ENCODE results near the gene LRRC1.

The LRRC1 gene

DNA sequence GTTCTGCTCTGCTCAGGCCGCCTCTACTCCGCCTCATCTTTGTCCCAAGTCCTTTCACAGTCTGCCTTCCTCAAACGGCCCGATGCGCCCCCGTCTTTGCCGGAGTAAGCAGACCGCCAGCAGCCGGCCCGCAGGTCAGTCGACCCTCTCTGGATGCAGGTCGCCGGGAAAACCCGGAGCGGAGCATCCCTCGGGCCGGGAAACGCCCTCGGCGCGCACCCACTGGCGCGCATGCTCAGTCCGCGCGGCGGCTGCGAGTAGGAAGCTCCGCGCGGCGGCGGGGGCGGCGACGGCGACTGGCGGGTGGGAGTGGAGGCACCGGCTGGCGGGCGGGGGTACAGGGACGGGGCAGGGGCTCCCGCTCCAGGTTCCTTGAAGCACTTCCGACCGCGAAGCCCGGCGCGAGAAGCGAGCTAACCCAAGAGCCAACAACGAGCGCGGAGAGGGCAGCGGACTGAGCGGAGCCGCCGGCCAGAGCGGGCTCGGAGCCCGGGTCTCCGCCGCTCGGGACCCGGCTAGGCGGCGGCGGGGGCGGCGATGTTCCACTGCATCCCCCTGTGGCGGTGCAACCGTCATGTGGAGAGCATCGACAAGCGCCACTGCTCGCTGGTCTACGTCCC is at the start of gene LRRC1:
LRRC1 (plus strand) TSS at position 286 of the 620 bp plus-strand sequence; CDS start at position 538, 252 bp downstream.
- peak within 1 kb of the TSS; percentile 91 to 93 for H3K27ac Mint-ChIP-seq
- H3K4me3 Mint-ChIP-seq = peak within 1 kb of the TSS; percentile 87 to 96
- H3K27me3 Mint-ChIP-seq = peaks cover 45% of the 10 kb centered on the region
- H3K4me1 Mint-ChIP-seq = peaks cover 35% of the 10 kb centered on the region
- no peaks in the 10 kb centered on the region for H3K9me3 Mint-ChIP-seq
- peak; percentile 90 to 91 for DNase-seq
- peak; percentile 77 for ATAC-seq

DNA sequence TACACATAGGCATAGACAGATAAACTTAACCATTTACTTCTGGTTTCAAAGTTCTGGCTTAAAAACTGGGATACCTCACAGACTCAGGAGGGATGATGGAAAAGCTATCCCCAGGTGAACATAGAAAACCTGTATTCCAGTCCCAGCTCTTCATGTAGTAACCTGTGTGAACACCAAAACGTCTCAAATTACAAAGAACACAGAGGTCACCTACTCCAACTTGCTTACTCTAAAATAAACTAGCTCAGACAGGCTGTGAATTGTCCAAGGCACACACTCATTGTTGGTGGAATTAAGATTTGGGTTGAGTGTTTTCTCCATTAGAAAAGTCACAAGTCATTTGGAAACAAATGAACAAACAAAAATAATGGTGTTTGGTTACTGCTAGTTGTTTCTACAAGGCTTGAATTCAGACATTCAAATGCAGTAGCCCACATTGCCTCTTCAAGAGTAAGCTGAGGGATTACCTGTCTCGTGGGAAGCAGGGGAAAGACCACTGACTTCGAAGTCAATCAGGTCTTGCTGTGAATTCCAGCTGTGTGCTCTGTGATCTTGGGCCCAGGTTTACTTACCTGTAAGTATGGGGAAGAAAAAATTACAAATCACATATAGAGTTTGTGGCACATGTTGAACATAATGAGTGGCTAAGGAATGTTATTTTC is 48.2 kb upstream of the LRRC1 start:
- H3K4me1 Mint-ChIP-seq = peaks cover 5% of the 10 kb centered on the region
- H3K27ac Mint-ChIP-seq = no peak overlapping the region
- no peak for ATAC-seq
- DNase-seq = no peak
- no peaks in the 10 kb centered on the region for H3K27me3 Mint-ChIP-seq
- H3K9me3 Mint-ChIP-seq = no peaks in the 10 kb centered on the region
- no peak overlapping the region for H3K4me3 Mint-ChIP-seq

DNA sequence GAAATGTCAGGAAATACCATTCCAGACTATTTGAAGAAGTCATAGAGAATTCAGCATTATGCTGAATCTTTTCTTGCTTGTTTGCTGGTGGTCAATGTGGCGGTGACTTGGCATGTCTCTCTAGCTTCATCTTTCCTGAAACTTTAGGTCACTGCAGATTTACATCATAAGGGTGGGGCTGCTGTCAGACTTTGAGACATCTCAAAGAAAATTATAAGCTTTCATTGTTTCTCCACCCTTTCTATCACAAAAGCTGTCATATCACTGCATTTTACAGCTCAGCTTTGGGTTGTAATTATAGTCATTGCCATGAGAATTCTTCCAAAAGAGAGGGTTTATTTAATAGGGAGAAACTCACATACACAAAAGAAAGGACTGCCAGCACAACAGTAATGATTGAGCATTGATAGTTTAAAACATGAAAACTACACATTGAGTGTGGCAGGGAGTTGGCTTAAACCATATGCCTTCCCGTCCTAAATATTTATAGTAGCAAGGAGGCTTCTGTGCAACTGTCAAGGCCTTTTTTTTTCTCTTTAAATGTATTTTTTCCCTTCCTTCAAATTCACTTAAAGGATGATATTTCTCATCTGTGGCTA is 44.7 kb upstream of the LRRC1 start:
- no peak for DNase-seq
- no peak for ATAC-seq
- Mint-ChIP-seq H3K4me1 (no peaks in the 10 kb centered on the region), H3K9me3 (no peaks in the 10 kb centered on the region), H3K4me3 (no peak overlapping the region), H3K27ac (no peak overlapping the region), H3K27me3 (no peaks in the 10 kb centered on the region)

DNA sequence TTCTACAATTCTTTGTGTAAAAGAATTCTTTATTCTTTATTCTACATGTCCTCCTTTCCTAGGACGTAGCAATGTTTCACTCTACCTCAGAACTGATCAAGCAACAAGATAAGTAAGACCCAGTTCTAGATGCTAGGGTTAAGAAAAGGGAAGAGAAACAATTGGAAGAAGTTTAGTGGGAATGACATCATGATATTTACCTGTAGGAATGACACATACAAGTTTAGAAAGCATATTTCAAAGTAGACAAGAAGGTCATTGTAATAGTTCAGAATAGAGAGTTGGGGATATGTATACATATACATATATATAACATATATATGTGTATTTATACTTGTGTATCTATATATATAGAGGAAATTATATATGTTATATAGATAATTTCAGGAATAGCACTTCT is 43.4 kb upstream of the LRRC1 start:
- H3K27me3 Mint-ChIP-seq = no peaks in the 10 kb centered on the region
- no peak for DNase-seq
- no peaks in the 10 kb centered on the region for H3K9me3 Mint-ChIP-seq
- no peak overlapping the region for H3K27ac Mint-ChIP-seq
- H3K4me3 Mint-ChIP-seq = no peak overlapping the region
- ATAC-seq = no peak
- H3K4me1 Mint-ChIP-seq = no peaks in the 10 kb centered on the region

DNA sequence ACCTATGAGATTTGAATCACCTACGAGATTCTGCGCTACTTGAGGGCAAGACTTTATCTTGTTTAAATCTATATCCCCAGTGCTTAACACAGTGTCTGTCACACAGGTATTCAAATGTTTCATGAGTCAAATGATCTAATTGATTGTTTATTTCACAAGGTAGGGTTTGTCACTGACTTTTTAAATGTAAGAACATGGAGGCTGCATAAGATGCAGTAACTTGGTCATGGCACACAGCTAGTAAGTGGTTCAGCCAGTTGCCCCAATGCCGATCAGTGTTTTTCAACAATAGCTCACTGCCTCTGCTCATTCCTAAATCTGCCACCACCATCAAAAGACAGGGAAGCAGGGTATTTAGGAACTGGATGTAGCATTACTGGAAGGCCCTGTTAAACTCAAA is 42.4 kb upstream of the LRRC1 start:
- no peak for ATAC-seq
- Mint-ChIP-seq H3K27ac (no peak overlapping the region), H3K4me3 (no peak overlapping the region), H3K27me3 (no peaks in the 10 kb centered on the region), H3K4me1 (no peaks in the 10 kb centered on the region), H3K9me3 (no peaks in the 10 kb centered on the region)
- no peak for DNase-seq

DNA sequence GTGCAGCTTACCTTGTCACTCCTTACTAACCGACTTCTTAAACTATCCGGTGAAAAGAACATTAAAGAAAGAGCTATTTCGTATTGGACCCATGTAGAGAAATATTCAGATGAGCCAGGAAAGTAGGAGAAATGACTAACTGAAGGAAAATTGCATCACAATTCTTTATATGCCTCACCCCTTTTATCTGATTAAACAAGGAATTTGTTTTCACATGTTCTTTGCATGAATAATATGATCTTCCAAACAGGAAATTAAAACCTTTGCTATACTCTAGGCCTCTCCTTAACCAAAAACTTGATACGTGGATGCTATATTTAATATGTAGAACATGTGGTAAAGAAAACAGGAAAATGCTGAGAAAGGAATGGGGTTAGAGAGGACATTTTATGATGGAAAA is 41.9 kb upstream of the LRRC1 start:
- no peaks in the 10 kb centered on the region for H3K9me3 Mint-ChIP-seq
- no peaks in the 10 kb centered on the region for H3K4me1 Mint-ChIP-seq
- H3K4me3 Mint-ChIP-seq = no peak overlapping the region
- no peak for ATAC-seq
- no peaks in the 10 kb centered on the region for H3K27me3 Mint-ChIP-seq
- H3K27ac Mint-ChIP-seq = no peak overlapping the region
- no peak for DNase-seq

DNA sequence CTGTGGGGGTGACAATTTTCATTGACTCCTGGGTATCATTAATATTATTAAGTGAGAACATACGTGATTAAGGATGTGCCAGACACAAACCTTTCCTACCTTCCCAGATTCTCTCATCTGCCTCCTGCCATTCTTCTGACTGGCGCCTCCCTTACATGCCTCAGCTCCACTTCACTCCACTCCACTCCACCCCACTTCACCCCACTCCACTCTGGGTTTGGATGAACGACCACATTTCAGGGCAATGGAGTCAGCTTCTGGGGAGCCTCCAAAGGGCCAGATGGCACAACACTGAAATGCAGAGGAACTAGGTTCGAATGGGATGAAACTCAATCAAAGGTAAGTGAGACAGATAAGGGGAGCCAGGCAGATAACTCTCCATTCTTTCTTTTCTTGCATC is 40.5 kb upstream of the LRRC1 start:
- Mint-ChIP-seq H3K4me1 (no peaks in the 10 kb centered on the region), H3K4me3 (no peak overlapping the region), H3K27ac (no peak overlapping the region), H3K9me3 (no peaks in the 10 kb centered on the region), H3K27me3 (no peaks in the 10 kb centered on the region)
- DNase-seq (no peak), ATAC-seq (no peak)

DNA sequence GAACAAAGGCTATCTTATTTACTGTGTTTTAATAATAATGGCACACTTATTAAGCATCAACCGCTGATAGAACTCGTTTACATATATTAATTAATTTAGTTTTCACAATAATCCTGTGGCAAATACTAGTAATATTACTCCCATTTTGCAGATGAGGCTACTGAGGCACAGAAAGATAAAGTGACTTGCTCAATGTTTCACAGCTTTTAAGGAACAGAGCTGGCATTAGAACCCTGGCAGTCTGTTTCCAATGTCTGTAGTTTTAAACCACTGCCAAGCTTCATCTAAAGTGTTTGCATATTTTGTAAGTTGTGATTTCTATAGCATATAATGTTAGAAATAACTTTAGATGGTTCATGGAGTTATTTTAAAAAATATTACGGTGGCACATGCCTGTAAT is 38.4 kb upstream of the LRRC1 start:
- ATAC-seq = no peak
- no peaks in the 10 kb centered on the region for H3K27me3 Mint-ChIP-seq
- H3K4me1 Mint-ChIP-seq = no peaks in the 10 kb centered on the region
- no peak for DNase-seq
- H3K4me3 Mint-ChIP-seq = no peak overlapping the region
- no peak overlapping the region for H3K27ac Mint-ChIP-seq
- no peaks in the 10 kb centered on the region for H3K9me3 Mint-ChIP-seq

DNA sequence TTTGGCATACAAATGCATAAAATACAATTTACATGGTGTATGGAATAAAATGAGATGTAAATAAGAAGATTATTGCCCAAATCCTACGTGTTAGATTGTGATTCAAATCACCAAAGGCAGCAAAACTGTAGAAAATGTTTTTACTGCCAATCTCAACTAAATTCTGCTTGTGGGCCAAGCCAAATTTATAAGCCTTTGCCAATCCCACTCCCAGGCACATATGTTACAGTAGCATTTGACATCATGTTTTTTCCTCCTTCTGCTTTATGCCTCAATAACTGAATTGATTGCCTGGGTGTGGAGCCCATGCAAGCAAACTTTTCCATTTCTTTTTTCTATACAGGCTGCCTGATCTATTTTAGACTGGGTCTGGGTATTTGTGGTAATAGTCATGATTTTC is 36.3 kb upstream of the LRRC1 start:
- no peaks in the 10 kb centered on the region for H3K27me3 Mint-ChIP-seq
- H3K4me3 Mint-ChIP-seq = no peak overlapping the region
- no peak for ATAC-seq
- no peak overlapping the region for H3K27ac Mint-ChIP-seq
- H3K9me3 Mint-ChIP-seq = no peaks in the 10 kb centered on the region
- no peaks in the 10 kb centered on the region for H3K4me1 Mint-ChIP-seq
- DNase-seq = no peak

DNA sequence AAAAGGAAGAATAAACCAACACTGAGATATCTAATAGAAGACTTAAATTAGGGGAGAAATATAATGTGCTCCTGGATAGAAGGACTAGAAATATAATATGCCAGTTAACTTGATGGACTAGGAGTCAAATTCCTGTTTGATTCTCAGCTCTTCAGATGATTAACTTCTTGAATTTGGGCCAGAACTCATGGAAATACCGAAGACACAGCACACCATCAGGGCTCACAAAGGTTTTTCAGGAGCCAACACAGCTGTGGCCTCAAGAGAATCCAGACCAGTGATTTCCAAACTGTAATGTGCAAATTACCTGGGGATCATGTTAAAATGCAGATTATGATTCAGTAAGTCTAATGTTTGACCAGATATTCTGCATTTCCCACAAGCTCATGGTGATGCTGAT is 33.8 kb upstream of the LRRC1 start:
- H3K9me3 Mint-ChIP-seq = no peaks in the 10 kb centered on the region
- DNase-seq (no peak), ATAC-seq (no peak)
- H3K4me3 Mint-ChIP-seq = no peak overlapping the region
- no peak overlapping the region for H3K27ac Mint-ChIP-seq
- H3K27me3 Mint-ChIP-seq = no peaks in the 10 kb centered on the region
- no peaks in the 10 kb centered on the region for H3K4me1 Mint-ChIP-seq

DNA sequence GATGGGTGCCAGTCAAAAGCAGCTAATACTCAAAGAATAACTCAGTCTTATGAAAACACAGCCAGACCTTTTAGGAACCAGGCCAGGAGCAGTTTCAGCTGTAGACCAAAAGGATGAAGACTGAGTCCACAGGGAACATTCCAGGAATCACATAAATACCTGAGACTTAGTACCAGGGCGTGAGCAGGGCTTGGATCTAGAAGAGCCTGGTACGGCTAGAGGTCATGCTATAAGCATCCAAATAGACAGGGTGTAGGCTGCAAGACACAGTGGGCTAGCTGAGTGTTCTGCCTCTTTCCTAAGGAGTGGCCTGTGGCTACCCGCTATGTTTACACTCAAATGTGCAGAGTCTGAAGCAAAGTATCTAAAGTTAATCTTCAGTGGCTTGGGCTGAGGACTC is 29.5 kb upstream of the LRRC1 start:
- ATAC-seq = no peak
- Mint-ChIP-seq H3K27me3 (no peaks in the 10 kb centered on the region), H3K4me3 (no peak overlapping the region), H3K9me3 (no peaks in the 10 kb centered on the region), H3K4me1 (no peaks in the 10 kb centered on the region), H3K27ac (no peak overlapping the region)
- DNase-seq = no peak

DNA sequence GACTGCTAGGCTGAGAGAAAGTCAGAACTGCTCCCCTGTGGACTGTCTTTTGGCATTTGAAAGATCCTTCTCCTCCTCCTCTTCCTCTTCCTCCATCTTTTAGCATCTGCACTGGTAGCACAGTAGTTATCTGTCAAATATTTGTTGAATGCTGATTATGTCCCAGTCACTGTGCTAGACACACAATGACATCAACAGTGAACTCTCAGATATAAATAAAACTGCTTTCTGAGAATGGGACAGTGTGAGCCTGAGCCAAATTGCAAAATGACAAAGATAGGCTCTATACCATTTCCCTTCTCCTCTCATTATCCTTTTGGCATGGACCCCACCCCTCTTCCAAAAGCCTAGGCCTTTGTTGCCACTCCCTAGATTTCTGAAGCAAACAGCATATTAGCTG is 27.9 kb upstream of the LRRC1 start:
- ATAC-seq (no peak), DNase-seq (no peak)
- Mint-ChIP-seq H3K9me3 (no peaks in the 10 kb centered on the region), H3K27me3 (no peaks in the 10 kb centered on the region), H3K4me1 (no peaks in the 10 kb centered on the region), H3K27ac (no peak overlapping the region), H3K4me3 (no peak overlapping the region)

DNA sequence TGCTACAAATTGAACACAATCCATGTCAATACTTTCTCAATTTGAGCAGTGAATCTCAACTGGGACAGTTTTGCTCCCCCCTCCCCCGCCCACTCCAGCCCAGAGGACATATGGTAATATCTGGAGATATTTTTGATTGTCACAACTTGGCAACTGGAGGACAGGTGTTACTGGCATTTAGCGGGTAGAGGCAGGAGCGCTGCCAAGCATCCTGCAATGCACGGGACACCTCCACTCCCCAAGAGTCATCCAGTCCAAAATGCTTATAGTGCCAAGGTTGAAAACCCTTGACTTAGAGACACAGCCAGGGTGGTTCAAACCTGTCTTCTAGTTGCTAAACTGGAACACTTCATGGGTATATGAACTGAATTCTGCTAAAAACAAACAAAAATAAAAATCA is 26.9 kb upstream of the LRRC1 start:
- no peak overlapping the region for H3K4me3 Mint-ChIP-seq
- no peaks in the 10 kb centered on the region for H3K27me3 Mint-ChIP-seq
- H3K4me1 Mint-ChIP-seq = no peaks in the 10 kb centered on the region
- DNase-seq (no peak), ATAC-seq (no peak)
- no peak overlapping the region for H3K27ac Mint-ChIP-seq
- no peaks in the 10 kb centered on the region for H3K9me3 Mint-ChIP-seq

DNA sequence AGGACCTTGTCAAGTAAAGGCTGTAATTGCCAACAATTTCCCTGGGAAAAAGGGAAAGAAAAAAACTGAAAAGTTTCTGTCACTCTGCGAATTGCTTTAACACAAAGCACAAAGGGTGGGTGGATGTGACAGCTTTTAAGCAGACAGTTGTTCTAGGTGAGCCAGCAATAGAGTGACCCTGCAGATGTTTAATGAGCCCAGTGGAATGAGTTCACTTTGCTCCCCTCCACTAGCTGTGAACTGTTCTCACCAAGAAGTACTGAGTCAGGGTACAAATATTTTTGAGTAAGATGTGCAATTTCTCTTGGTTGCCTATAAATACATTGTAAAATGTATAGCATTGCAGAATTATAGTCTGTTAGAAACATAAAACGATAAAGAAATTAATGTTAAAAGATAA is 26.2 kb upstream of the LRRC1 start:
- Mint-ChIP-seq H3K27me3 (no peaks in the 10 kb centered on the region), H3K4me3 (no peak overlapping the region), H3K4me1 (no peaks in the 10 kb centered on the region), H3K27ac (no peak overlapping the region), H3K9me3 (no peaks in the 10 kb centered on the region)
- no peak for ATAC-seq
- DNase-seq = no peak

DNA sequence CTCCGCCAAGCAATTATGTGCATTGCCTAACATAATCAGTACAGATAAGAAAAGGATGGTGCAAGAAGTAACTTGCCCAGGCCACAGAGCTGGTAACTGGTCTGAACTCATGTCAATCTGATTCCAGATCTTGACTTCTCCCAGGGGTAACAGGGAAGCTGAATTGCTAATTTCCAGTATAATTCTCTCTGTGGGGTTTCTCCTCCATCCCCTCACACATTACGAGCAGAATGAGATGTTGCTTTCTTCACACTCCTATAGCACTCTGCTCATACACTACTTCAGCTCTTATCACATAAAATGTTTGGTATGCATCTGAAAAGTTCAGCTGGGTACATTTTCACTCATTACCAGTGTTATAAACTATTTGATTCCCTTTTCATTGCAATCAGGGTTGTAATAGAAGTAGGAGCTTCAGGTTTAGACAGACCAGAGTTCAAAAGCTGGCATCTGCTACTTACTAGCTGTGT is 24.0 kb upstream of the LRRC1 start:
- peaks cover 0 to 8% of the 10 kb centered on the region in 2 donors for H3K9me3 Mint-ChIP-seq
- no peak for DNase-seq
- H3K4me3 Mint-ChIP-seq = no peak overlapping the region
- H3K27me3 Mint-ChIP-seq = no peaks in the 10 kb centered on the region
- no peaks in the 10 kb centered on the region for H3K4me1 Mint-ChIP-seq
- no peak overlapping the region for H3K27ac Mint-ChIP-seq
- no peak for ATAC-seq

DNA sequence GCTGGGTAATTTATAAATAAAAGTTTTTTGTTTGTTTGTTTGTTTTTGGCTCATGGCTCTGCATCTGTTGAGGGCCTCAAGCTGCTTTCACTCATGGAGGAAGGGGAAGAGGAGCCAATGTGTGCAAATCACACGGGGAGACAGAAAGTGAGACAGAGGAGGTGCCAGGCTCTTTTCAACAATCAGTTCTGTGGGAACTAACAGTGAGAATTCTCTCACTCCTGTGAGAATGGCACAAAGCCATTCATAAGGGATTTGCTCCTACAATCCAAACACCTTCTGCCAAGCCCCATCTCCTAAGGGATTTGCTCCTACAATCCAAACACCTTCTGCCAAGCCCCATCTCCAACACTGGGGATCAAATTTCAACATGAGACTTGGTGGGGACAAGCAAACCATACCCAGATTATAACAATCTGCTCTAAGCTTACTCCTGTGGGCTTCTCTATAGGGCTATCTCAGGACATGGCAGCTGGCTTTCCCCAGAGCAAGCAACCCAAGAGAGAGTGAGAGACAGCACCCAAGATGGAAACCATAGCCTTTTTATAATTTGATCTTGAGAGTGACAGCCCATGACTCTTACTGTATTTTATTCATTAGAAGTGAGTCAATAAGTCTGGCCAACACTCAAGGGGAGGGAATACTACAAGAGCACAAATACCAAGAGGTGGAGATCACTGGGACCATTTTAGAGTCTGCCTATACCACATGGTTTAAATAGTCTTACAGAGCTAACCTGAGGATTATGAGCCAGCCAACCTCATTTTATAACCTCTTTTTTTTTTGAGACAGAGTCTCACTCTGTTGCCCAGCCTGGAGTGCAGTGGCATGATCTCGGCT is 22.8 kb upstream of the LRRC1 start:
- no peaks in the 10 kb centered on the region for H3K27me3 Mint-ChIP-seq
- ATAC-seq = no peak
- peak overlapping the region in 1 of 2 donors; percentile 47 for H3K27ac Mint-ChIP-seq
- H3K4me3 Mint-ChIP-seq = no peak overlapping the region
- no peak for DNase-seq
- no peaks in the 10 kb centered on the region for H3K4me1 Mint-ChIP-seq
- H3K9me3 Mint-ChIP-seq = peaks cover 0 to 8% of the 10 kb centered on the region in 2 donors

Measured in stimulated activated naive CD8-positive, alpha-beta T cell treated with anti-CD3 and anti-CD28 coated beads, Interleukin-15, amount 100 ng/mL, for 72 hours (primary cell).